Ishikawa (cell line): Measurements from ENCODE around the gene MLLT6.

Experiments used
- CEBPB ChIP-seq: IDR thresholded peaks from 2 replicates; pipeline ENCODE4 v1.6.1; 2012
- CREB1 ChIP-seq: IDR thresholded peaks from 2 replicates; pipeline ENCODE4 v1.6.1; 2012; ENCODE audit warnings: low read depth
- EGR1 ChIP-seq: IDR thresholded peaks from 2 replicates; pipeline ENCODE4 v1.6.1; 2012
- EP300 ChIP-seq: IDR thresholded peaks from 2 replicates; pipeline ENCODE4 v1.6.1; 2012; ENCODE audit warnings: borderline replicate concordance
- FOXM1 ChIP-seq: IDR thresholded peaks from 2 replicates; pipeline ENCODE4 v1.6.1; 2012; ENCODE audit warnings: low read depth, borderline replicate concordance
- NFIC ChIP-seq: IDR thresholded peaks from 2 replicates; pipeline ENCODE4 v1.6.1; 2012
- RAD21 ChIP-seq: IDR thresholded peaks from 2 replicates; pipeline ENCODE4 v1.6.1; 2012; ENCODE audit warnings: low read depth
- TAF1 ChIP-seq: IDR thresholded peaks from 2 replicates; pipeline ENCODE4 v1.6.1; 2012; ENCODE audit warnings: low read depth, mild to moderate bottlenecking
- TCF12 ChIP-seq: IDR thresholded peaks from 2 replicates; pipeline ENCODE4 v1.6.1; 2012; ENCODE audit warnings: low read depth
- TEAD4 ChIP-seq: IDR thresholded peaks from 2 replicates; pipeline ENCODE4 v1.6.1; 2012
- USF1 ChIP-seq: IDR thresholded peaks from 2 replicates; pipeline ENCODE4 v1.6.1; 2012
- YY1 ChIP-seq: IDR thresholded peaks from 2 replicates; pipeline ENCODE4 v1.6.1; 2012; ENCODE audit warnings: low read depth
- ZBTB7A ChIP-seq: IDR thresholded peaks from 2 replicates; pipeline ENCODE4 v1.6.1; 2012; ENCODE audit warnings: low read depth
- TF ChIP-seq, protein P1 (sequence below): IDR thresholded peaks from 2 replicates; pipeline ENCODE4 v1.6.1; 2012; ENCODE audit warnings: low read depth, mild to moderate bottlenecking
- TF ChIP-seq, protein P2 (sequence below): IDR thresholded peaks from 2 replicates; pipeline ENCODE4 v1.6.1; 2012

The MLLT6 gene

GRCh38 chr17:38710985-38711384 lies 5.9 kb downstream of the MLLT6 start:
- no peak for TF ChIP-seq CEBPB

DNA sequence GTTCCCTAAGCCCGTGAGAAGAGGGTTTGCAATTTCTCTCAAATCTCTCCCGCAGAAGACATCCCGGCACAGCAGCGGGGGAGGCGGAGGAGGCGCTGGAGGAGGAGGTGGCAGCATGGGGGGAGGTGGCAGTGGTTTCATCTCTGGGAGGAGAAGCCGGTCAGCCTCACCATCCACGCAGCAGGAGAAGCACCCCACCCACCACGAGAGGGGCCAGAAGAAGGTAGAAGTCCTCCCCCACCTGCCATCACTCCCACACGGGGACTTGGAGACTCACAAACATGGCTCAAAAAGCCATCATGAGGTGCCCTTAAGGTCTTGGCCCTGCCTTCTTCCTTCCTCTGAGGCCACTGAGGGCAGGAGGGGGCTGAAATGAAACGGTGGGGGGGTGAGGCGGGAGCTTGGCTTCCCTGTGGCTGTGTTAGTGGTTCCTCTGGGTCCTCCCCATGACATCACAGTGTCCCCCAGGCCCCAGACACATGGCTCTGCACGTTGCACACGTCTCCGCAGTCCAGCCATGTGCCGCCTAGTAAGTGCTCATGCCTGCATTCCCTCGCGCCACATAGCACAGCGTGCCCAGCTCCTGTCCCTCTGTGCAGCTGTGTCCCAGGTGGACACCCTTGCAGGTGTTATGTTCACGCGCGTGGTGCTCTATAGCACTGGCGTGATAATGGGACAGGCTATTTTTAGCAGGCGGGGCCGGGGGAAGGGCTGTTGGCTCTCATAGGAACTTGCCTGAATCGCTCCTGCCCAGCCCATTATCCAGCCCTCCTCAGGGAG lies 6.9 kb downstream of the MLLT6 start:
- TF ChIP-seq FOXM1 (no peak), TAF1 (no peak), USF1 (no peak), CREB1 (no peak), TCF12 (no peak), RAD21 (no peak), ZBTB7A (no peak), CEBPB (no peak)
- TF ChIP-seq, protein P1, sequence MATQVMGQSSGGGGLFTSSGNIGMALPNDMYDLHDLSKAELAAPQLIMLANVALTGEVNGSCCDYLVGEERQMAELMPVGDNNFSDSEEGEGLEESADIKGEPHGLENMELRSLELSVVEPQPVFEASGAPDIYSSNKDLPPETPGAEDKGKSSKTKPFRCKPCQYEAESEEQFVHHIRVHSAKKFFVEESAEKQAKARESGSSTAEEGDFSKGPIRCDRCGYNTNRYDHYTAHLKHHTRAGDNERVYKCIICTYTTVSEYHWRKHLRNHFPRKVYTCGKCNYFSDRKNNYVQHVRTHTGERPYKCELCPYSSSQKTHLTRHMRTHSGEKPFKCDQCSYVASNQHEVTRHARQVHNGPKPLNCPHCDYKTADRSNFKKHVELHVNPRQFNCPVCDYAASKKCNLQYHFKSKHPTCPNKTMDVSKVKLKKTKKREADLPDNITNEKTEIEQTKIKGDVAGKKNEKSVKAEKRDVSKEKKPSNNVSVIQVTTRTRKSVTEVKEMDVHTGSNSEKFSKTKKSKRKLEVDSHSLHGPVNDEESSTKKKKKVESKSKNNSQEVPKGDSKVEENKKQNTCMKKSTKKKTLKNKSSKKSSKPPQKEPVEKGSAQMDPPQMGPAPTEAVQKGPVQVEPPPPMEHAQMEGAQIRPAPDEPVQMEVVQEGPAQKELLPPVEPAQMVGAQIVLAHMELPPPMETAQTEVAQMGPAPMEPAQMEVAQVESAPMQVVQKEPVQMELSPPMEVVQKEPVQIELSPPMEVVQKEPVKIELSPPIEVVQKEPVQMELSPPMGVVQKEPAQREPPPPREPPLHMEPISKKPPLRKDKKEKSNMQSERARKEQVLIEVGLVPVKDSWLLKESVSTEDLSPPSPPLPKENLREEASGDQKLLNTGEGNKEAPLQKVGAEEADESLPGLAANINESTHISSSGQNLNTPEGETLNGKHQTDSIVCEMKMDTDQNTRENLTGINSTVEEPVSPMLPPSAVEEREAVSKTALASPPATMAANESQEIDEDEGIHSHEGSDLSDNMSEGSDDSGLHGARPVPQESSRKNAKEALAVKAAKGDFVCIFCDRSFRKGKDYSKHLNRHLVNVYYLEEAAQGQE: no peak
- TF ChIP-seq, protein P2, sequence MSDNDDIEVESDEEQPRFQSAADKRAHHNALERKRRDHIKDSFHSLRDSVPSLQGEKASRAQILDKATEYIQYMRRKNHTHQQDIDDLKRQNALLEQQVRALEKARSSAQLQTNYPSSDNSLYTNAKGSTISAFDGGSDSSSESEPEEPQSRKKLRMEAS: no peak

GRCh38 chr17:38712593-38712992 lies 7.5 kb downstream of the MLLT6 start:
- TF ChIP-seq TAF1 (no peak), EGR1 (no peak), ZBTB7A (no peak), YY1 (no peak), FOXM1 (no peak), CREB1 (no peak), CEBPB (no peak), NFIC (no peak), TCF12 (no peak), USF1 (no peak), RAD21 (no peak), TEAD4 (no peak), EP300 (no peak)
- TF ChIP-seq, protein P1: no peak
- TF ChIP-seq, protein P2: no peak

GRCh38 chr17:38713456-38714075 lies 8.5 kb downstream of the MLLT6 start:
- TF ChIP-seq USF1: no peak
- no peak for TF ChIP-seq FOXM1
- TF ChIP-seq CEBPB: no peak

DNA sequence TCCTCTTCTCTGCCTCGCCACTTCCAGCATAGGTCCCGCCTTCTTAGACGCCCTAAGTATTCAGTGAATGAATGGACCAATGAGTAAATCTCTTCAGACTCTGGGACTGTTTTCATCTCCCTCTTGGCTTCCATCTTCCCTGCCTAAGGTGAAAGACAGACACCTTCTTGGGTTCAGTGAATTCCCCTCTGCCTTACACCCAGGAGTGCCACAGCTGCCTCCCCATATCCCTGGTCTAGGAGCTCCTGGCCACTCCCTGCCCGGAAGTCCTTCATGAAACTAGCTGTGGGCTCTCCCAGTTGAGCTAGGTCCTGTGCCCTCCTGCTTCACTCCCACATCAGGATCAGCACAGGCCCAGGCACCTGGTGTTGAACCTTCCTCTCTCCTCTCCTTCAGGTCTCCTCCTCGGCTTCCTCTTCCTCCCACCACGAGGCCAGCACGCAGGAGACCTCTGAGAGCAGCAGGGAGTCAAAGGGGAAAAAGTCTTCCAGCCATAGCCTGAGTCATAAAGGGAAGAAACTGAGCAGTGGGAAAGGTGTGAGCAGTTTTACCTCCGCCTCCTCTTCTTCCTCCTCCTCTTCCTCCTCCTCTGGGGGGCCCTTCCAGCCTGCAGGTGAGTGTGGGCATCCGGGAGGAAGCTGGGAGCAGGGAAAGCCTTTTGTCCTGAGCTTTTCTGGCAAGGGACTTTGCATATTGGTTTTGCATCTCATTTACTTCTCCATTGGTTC lies 10.3 kb downstream of the MLLT6 start:
- TF ChIP-seq TAF1: no peak
- no peak for TF ChIP-seq NFIC
- TF ChIP-seq ZBTB7A: no peak
- TF ChIP-seq RAD21: no peak
- no peak for TF ChIP-seq EP300
- no peak for TF ChIP-seq TEAD4
- no peak for TF ChIP-seq CREB1
- TF ChIP-seq, protein P2: no peak
- TF ChIP-seq FOXM1: no peak
- TF ChIP-seq USF1: no peak
- TF ChIP-seq, protein P1: no peak
- TF ChIP-seq TCF12: no peak
- no peak for TF ChIP-seq EGR1
- no peak for TF ChIP-seq YY1
- no peak for TF ChIP-seq CEBPB
